Stimulated activated CD8-positive, alpha-beta memory T cell treated with anti-CD3 and anti-CD28 coated beads, Interleukin-7, amount 100 ng/mL, for 4 hours (primary cell): ENCODE measurements around the gene ACAP2.
"Not testable (repeated sequence)": the region's sequence is repeated elsewhere in the genome, so short reads cannot be mapped to it uniquely, and the experiment has no call there.

Source experiments
- DNase-seq, 2 donors: peaks; one replicate each; pipeline ENCODE4 v3.0.0-alpha.2; 2020; ENCODE audit warnings: low read depth in 2 of 2

ACAP2 gene

GRCh38 chr3:195442573-195443390, at the start of gene ACAP2:
Gene ACAP2 (minus strand): TSS chr3:195443020. CDS start chr3:195442847, 173 bp downstream.
- DNase-seq: peak; percentile 96 to 100

GRCh38 chr3:195475614-195476013, 32.8 kb upstream of the ACAP2 start:
- no peak for DNase-seq

- DNase-seq: not testable (repeated sequence)
Observed at GRCh38 chr3:195475116-195475515, 32.3 kb upstream of the ACAP2 start.

- DNase-seq: no peak
Observed at GRCh38 chr3:195468841-195469240, 26.0 kb upstream of the ACAP2 start.

GRCh38 chr3:195468391-195468776, 25.6 kb upstream of the ACAP2 start:
- DNase-seq: no peak

- DNase-seq: no peak
Observed at GRCh38 chr3:195467641-195468390, 25.0 kb upstream of the ACAP2 start.

- no peak for DNase-seq
Observed at GRCh38 chr3:195466251-195466650, 23.4 kb upstream of the ACAP2 start.

GRCh38 chr3:195462922-195463321, 20.1 kb upstream of the ACAP2 start:
- not testable (repeated sequence) for DNase-seq

- DNase-seq: no peak
Observed at GRCh38 chr3:195462308-195462610, 19.4 kb upstream of the ACAP2 start.

- DNase-seq: no peak
Observed at GRCh38 chr3:195461594-195462307, 18.9 kb upstream of the ACAP2 start.

GRCh38 chr3:195460091-195460713, 17.4 kb upstream of the ACAP2 start:
- no peak for DNase-seq

- no peak for DNase-seq
Observed at GRCh38 chr3:195458316-195458717, 15.5 kb upstream of the ACAP2 start.

GRCh38 chr3:195455789-195456188, 13.0 kb upstream of the ACAP2 start:
- no peak for DNase-seq

GRCh38 chr3:195453236-195453635, 10.4 kb upstream of the ACAP2 start:
- DNase-seq: no peak

GRCh38 chr3:195451373-195452015, 8.7 kb upstream of the ACAP2 start:
- no peak for DNase-seq

- DNase-seq: no peak
Observed at GRCh38 chr3:195450731-195451229, 8.0 kb upstream of the ACAP2 start.

GRCh38 chr3:195448205-195448875, 5.5 kb upstream of the ACAP2 start:
- no peak for DNase-seq

GRCh38 chr3:195447201-195447600, 4.4 kb upstream of the ACAP2 start:
- no peak for DNase-seq

- DNase-seq: no peak
Observed at GRCh38 chr3:195446359-195446758, 3.5 kb upstream of the ACAP2 start.

GRCh38 chr3:195445885-195446284, 3.1 kb upstream of the ACAP2 start:
- no peak for DNase-seq
